Measurements from ENCODE around the gene IFT22. TPM values are rescaled to one million over a fixed set of nuclear protein-coding genes. Genes with fewer than 3 reads are reported as not detected.

Gene IFT22
- total RNA-seq, 6 experiments from 2014 or later = 25.6 to 30.6 (median 26.6) TPM

DNA sequence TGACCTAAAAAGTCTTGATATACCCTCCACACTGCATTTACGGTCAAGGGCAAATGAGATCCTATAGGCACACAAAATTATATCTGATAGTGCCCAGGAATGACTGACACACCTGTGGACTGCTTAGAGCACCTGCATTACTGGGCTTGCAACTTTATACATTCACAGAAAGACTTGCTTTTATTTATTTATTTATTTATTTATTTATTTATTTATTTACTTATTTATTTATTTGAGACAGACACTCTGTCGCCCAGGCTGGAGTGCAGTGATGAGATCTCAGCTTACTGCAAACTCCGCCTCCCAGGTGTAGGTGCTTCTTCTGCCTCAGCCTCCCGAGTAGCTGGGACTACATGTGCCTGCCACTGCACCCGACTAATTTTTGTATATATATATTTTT is 6.5 kb upstream of the IFT22 start:
- Mint-ChIP-seq H3K4me3 (no peak overlapping the region), H3K36me3 (ENCODE audit: low read depth) (no peaks in the 10 kb centered on the region), H3K27me3 (ENCODE audit: insufficient read depth) (peaks cover 17% of the 10 kb centered on the region), H3K9me3 (no peaks in the 10 kb centered on the region), H3K27ac (no peak overlapping the region), H3K4me1 (ENCODE audit: low read depth) (no peaks in the 10 kb centered on the region)
- TF ChIP-seq, protein P1, sequence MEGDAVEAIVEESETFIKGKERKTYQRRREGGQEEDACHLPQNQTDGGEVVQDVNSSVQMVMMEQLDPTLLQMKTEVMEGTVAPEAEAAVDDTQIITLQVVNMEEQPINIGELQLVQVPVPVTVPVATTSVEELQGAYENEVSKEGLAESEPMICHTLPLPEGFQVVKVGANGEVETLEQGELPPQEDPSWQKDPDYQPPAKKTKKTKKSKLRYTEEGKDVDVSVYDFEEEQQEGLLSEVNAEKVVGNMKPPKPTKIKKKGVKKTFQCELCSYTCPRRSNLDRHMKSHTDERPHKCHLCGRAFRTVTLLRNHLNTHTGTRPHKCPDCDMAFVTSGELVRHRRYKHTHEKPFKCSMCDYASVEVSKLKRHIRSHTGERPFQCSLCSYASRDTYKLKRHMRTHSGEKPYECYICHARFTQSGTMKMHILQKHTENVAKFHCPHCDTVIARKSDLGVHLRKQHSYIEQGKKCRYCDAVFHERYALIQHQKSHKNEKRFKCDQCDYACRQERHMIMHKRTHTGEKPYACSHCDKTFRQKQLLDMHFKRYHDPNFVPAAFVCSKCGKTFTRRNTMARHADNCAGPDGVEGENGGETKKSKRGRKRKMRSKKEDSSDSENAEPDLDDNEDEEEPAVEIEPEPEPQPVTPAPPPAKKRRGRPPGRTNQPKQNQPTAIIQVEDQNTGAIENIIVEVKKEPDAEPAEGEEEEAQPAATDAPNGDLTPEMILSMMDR (IDR thresholded peaks at IDR 0.05) = no peak
- DNase-seq = no peak

DNA sequence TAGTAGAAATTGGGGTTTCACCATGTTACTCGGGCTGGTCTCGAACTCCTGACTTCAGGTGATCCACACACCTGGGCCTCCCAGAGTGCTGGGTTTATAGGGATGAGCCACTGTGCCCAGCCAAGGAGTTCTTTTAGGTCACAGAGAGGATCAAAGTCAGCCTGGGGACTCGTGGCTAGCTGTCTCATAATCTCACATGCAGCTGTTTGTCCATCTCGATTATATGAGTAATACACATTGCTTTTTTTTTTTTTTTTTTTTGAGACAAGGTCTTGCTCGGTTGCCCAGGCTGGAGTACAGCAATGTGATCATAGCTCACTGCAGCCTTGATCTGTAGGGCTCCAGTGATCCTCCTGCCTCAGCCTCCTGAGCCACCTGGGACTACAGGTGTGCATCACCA is 2.2 kb downstream of the IFT22 start:
- H3K4me1 Mint-ChIP-seq (ENCODE audit: low read depth) = peaks cover 6% of the 10 kb centered on the region
- H3K9me3 Mint-ChIP-seq = no peaks in the 10 kb centered on the region
- H3K36me3 Mint-ChIP-seq (ENCODE audit: low read depth) = peaks cover 13% of the 10 kb centered on the region
- H3K27ac Mint-ChIP-seq = no peak overlapping the region
- H3K27me3 Mint-ChIP-seq (ENCODE audit: insufficient read depth) = peaks cover 5% of the 10 kb centered on the region
- TF ChIP-seq, protein P1 (IDR thresholded peaks at IDR 0.05) = no peak
- DNase-seq = no peak
- no peak overlapping the region for H3K4me3 Mint-ChIP-seq

DNA sequence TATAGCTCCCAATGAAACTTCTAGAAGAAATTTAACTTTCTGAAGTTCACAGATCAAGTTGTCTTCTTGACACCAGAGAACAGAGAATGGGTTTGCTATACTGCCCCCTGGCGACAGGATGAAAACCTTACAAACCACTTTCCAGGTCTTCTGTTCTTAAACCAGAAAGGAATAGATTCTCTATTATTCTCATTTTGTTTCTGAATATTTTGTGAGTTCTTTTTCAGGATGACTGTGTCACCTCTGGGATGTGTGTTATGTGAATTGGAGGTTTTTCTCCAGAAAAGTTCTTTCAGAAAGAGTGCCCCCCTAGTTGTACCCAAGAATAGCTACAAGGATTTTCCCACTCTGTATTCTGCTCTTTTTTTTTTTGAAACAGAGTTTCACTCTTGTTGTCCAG is 6.3 kb downstream of the IFT22 start:
- Mint-ChIP-seq H3K27ac (no peak overlapping the region), H3K9me3 (peaks cover 11% of the 10 kb centered on the region), H3K4me3 (no peak overlapping the region), H3K4me1 (ENCODE audit: low read depth) (no peaks in the 10 kb centered on the region), H3K27me3 (ENCODE audit: insufficient read depth) (no peaks in the 10 kb centered on the region; the same call in 1 of the 2 replicates), H3K36me3 (ENCODE audit: low read depth) (peaks cover 21% of the 10 kb centered on the region)
- DNase-seq = peak; percentile 48
- TF ChIP-seq, protein P1 (IDR thresholded peaks at IDR 0.05) = peak; percentile 92

DNA sequence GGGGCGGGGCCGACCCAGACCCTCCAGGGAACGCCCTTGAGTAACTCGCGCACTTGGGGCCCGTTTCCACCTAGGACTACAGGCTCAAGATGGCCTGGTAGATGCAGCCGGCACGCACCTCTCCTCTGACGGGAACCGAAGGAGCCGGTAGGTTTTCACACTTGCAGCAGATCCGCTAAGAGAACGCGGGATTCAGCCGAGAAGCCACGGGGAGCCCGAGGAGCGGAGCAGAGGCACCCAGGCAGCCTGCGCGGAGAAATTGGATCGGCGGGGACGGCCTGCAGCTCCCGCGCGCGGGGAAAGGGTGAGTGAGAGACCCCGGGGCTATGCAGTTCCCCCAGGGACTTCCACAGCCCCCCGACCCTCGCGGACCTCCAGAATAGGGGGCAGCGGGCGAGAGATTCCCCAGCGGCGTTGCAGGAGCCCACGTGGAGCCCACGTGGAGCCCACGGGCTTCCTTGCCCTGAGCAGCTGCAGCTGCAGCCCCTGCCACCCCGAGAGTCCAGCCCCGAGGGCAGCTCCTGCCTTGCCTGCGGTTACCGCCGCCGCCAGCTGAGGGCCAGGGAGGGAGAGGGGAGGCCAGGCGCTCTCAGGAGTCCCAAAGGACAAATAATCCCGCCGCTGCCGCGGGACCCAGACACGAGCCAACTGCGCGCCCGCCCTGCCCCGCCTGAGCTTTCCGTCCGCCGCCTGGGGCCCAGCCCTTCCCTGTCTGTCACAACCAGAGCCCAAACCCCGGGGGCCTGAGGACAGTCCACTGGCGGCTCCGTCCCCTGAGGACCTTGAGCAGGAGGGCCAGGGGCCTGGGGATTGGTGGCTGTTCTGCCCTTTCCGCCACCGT is 13.1 kb downstream of the IFT22 start:
- DNase-seq = no peak
- peaks cover 15% of the 10 kb centered on the region for H3K9me3 Mint-ChIP-seq
- TF ChIP-seq, protein P1 (IDR thresholded peaks at IDR 0.05) = no peak
- peak overlapping the region; percentile 87 for H3K4me3 Mint-ChIP-seq
- no peaks in the 10 kb centered on the region for H3K4me1 Mint-ChIP-seq (ENCODE audit: low read depth)
- peaks cover 19% of the 10 kb centered on the region for H3K27me3 Mint-ChIP-seq (ENCODE audit: insufficient read depth)
- H3K27ac Mint-ChIP-seq = peak overlapping the region; percentile 43; the same call in 1 of the 2 replicates
- peaks cover 15% of the 10 kb centered on the region; the same call in 1 of the 2 replicates for H3K36me3 Mint-ChIP-seq (ENCODE audit: low read depth)

DNA sequence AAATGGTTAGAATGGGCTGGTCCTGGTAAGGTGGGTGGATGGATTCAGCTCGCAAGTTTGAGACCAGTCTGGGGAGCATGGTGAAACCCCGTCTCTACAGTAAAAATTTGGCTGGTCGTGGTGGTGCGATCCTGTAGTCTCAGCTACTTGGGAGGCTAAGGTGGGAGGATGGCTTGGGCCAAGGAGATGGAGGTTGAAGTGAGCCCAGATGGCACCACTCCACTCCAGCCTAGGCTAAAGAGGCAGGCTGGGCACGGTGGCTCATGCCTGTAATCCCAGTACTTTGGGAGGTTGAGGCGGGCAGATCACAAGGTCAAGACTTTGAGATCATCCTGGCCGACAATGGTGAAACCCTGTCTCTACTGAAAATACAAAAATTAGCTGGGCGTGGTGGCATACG is 15.3 kb downstream of the IFT22 start:
- TF ChIP-seq, protein P1 (IDR thresholded peaks at IDR 0.05) = no peak
- Mint-ChIP-seq H3K27ac (no peak overlapping the region), H3K27me3 (ENCODE audit: insufficient read depth) (peaks cover 25% of the 10 kb centered on the region), H3K36me3 (ENCODE audit: low read depth) (peaks cover 16% of the 10 kb centered on the region; the same call in 1 of the 2 replicates), H3K4me3 (no peak overlapping the region), H3K4me1 (ENCODE audit: low read depth) (no peaks in the 10 kb centered on the region), H3K9me3 (peaks cover 17% of the 10 kb centered on the region)
- no peak for DNase-seq
